ENCODE data around the gene ARHGAP21. TPM values are rescaled to one million over a fixed set of nuclear protein-coding genes. Genes with fewer than 3 reads are reported as not detected.
"Not testable (repeated sequence)": the region's sequence is repeated elsewhere in the genome, so short reads cannot be mapped to it uniquely, and the experiment has no call there.

The ARHGAP21 gene
- total and polyA plus RNA-seq, 2 donors (not counting 1 experiment from before 2014, with no cell fraction given): 5.3 to 25.5 TPM

DNA sequence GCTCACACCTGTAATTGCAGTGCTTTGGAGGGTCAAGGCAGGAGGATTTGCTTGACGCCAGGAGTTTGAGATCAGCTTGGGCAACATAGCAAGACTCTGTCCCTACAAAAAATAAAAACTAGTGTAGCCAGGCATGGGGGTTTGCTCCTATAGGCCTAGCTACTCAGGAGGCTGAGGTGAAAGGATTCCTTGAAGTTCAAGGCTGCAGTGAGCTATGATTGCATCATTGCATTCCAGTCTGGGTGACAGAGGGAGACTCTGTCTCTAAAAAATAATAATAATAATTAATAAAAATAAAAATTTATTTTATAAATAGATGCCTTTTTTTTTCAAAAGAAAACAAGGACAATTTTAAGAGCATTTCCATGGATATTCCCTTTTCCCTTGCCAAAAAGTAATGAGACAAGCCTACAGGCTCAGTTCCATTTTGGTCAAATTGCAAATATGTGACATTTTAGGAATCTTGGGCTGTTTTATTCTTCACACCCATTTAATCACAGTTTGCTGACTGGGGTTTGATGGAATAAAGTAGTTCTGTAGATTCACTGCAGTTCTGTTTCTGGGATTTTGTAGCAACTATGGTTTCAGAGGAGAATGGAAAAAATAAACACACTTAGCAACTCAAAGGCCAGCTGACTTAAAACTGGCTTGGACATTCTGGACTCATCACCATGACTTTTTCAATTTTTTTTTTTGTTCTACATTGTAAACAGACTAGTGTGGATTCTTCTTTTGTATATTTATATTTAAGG lies 48.4 kb upstream of the ARHGAP21 start:
- no peaks in the 10 kb centered on the region for H3K4me1 ChIP-seq (ENCODE audit: control insufficient read depth in 2 of 2, insufficient read depth in 2 of 2, low read length in 2 of 2)
- no peak overlapping the region for H3K27ac ChIP-seq (ENCODE audit: low read length in 2 of 2)
- H3K79me2 ChIP-seq (ENCODE audit: control insufficient read depth, insufficient read depth, low read length): no peaks in the 10 kb centered on the region
- no peaks in the 10 kb centered on the region for H4K20me1 ChIP-seq (ENCODE audit: control insufficient read depth, insufficient read depth, low read length, poor library complexity, severe bottlenecking)
- H3K9me3 ChIP-seq (ENCODE audit: control extremely low read depth in 1 of 3, control insufficient read depth in 2 of 3, insufficient read depth in 1 of 3, low read length in 2 of 3): no peaks in the 10 kb centered on the region
- H3K4me1 Mint-ChIP-seq: no peaks in the 10 kb centered on the region
- intact Hi-C loops (cut with micrococcal nuclease): no loop called here
- no peaks in the 10 kb centered on the region for H3K27me3 Mint-ChIP-seq
- TF ChIP-seq EZH2 (IDR thresholded peaks at IDR 0.05; ENCODE audit: borderline replicate concordance, insufficient read depth, low read depth, low read length, poor library complexity, severe bottlenecking) (no peak), CTCF (IDR thresholded peaks at IDR 0.05) (no peak)
- ChIA-PET CTCF (no interaction called here), POLR2A (no interaction called here)
- H3K4me3 ChIP-seq (ENCODE audit: control extremely low read depth in 1 of 5, extremely low read depth in 1 of 5, insufficient read depth in 1 of 5, low read depth in 2 of 5, low read length in 4 of 5): no peak overlapping the region
- no peaks in the 10 kb centered on the region for H3K9me3 Mint-ChIP-seq (ENCODE audit: insufficient read depth)
- no peaks in the 10 kb centered on the region for H3K36me3 ChIP-seq (replicated peaks in 1 of 2; ENCODE audit: control extremely low read depth in 1 of 2, control insufficient read depth in 1 of 2, extremely low read depth in 1 of 2, insufficient read depth in 2 of 2, low read length in 1 of 2)
- no peak overlapping the region for H3K4me3 Mint-ChIP-seq
- DNase-seq (no peak), ATAC-seq (ENCODE audit: low read depth) (no peak)
- no peak overlapping the region for H3K9ac ChIP-seq (ENCODE audit: low read length)
- no CpG with 5 or more reads among the region's 1 CpG for WGBS (ENCODE audit: insufficient coverage)
- no peaks in the 10 kb centered on the region for H3K27me3 ChIP-seq (replicated peaks in 1 of 4; ENCODE audit: control extremely low read depth in 1 of 4, control insufficient read depth in 3 of 4, insufficient read depth in 4 of 4, low read length in 3 of 4)
- no peak overlapping the region for H2AFZ ChIP-seq (ENCODE audit: insufficient read depth, low read depth, low read length, poor library complexity, severe bottlenecking)
- H3K27ac Mint-ChIP-seq: no peak overlapping the region
- no peak overlapping the region for H3K4me2 ChIP-seq (replicated peaks; ENCODE audit: low read depth, low read length, poor library complexity, severe bottlenecking)

DNA sequence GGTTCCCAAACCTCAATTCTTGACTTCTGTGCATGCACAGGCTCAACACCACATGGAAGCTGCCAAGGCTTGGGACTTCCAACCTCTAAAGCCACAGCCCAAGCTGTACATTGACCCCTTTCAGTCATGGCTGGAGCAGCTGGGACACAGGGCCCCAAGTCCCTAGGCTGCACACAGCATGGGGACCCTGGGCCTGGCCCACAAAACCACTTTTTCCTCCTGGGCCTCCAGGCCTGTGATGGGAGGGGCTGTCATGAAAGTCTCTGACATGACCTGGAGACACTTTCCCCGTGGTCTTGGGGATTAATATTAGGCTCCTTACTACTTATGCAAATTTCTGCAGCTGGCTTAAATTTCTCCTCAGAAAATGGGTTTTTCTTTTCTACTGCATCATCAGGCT lies 41.3 kb upstream of the ARHGAP21 start:
- H3K9ac ChIP-seq (ENCODE audit: low read length); H3K27ac ChIP-seq (ENCODE audit: low read length in 2 of 2); CTCF ChIA-PET; intact Hi-C loops (cut with micrococcal nuclease); H3K36me3 ChIP-seq (replicated peaks in 1 of 2; ENCODE audit: control extremely low read depth in 1 of 2, control insufficient read depth in 1 of 2, extremely low read depth in 1 of 2, insufficient read depth in 2 of 2, low read length in 1 of 2); H3K27ac Mint-ChIP-seq; H2AFZ ChIP-seq (ENCODE audit: insufficient read depth, low read depth, low read length, poor library complexity, severe bottlenecking); H3K4me2 ChIP-seq (replicated peaks; ENCODE audit: low read depth, low read length, poor library complexity, severe bottlenecking); H3K27me3 ChIP-seq (replicated peaks in 1 of 4; ENCODE audit: control extremely low read depth in 1 of 4, control insufficient read depth in 3 of 4, insufficient read depth in 4 of 4, low read length in 3 of 4); H3K9me3 Mint-ChIP-seq (ENCODE audit: insufficient read depth); H3K9me3 ChIP-seq (ENCODE audit: control extremely low read depth in 1 of 3, control insufficient read depth in 2 of 3, insufficient read depth in 1 of 3, low read length in 2 of 3); H3K4me1 Mint-ChIP-seq; H3K4me3 Mint-ChIP-seq; H4K20me1 ChIP-seq (ENCODE audit: control insufficient read depth, insufficient read depth, low read length, poor library complexity, severe bottlenecking); H3K4me3 ChIP-seq (ENCODE audit: control extremely low read depth in 1 of 5, extremely low read depth in 1 of 5, insufficient read depth in 1 of 5, low read depth in 2 of 5, low read length in 4 of 5); POLR2A ChIA-PET; H3K4me1 ChIP-seq (ENCODE audit: control insufficient read depth in 2 of 2, insufficient read depth in 2 of 2, low read length in 2 of 2); DNase-seq; ATAC-seq (ENCODE audit: low read depth); H3K27me3 Mint-ChIP-seq; H3K79me2 ChIP-seq (ENCODE audit: control insufficient read depth, insufficient read depth, low read length): not testable (repeated sequence)
- WGBS (ENCODE audit: insufficient coverage): no CpG with 5 or more reads among the region's 1 CpG

Data from B cell (primary cell).